GM19193 (cell line): ENCODE data around the gene NETO2.
A peak's percentile ranks its signal among the peaks of the same experiment; 100 is the strongest.

Source experiments
- POLR2A ChIP-seq: IDR thresholded peaks from 4 replicates; pipeline ENCODE4 v1.6.1; 2011; ENCODE audit not compliant: insufficient read depth, insufficient read length; ENCODE audit errors: extremely low read depth

Gene NETO2

GRCh38 chr16:47143677-47144558, at the start of gene NETO2:
NETO2 (minus strand) TSS chr16:47143945; CDS start chr16:47143612, 333 bp downstream.
- peak; percentile 76 for TF ChIP-seq POLR2A

- no peak for TF ChIP-seq POLR2A
These were observed 38.6 kb upstream of the NETO2 start for GRCh38 chr16:47182318-47182717.

GRCh38 chr16:47180073-47180472, 36.3 kb upstream of the NETO2 start:
- no peak for TF ChIP-seq POLR2A

GRCh38 chr16:47175152-47175551, 31.4 kb upstream of the NETO2 start:
- TF ChIP-seq POLR2A: no peak

GRCh38 chr16:47162670-47163420, 19.1 kb upstream of the NETO2 start:
- no peak for TF ChIP-seq POLR2A

GRCh38 chr16:47161464-47161863, 17.7 kb upstream of the NETO2 start:
- no peak for TF ChIP-seq POLR2A

- TF ChIP-seq POLR2A: no peak
These were observed 16.7 kb upstream of the NETO2 start for GRCh38 chr16:47160422-47160821.

- no peak for TF ChIP-seq POLR2A
These were observed 15.2 kb upstream of the NETO2 start for GRCh38 chr16:47158992-47159391.

GRCh38 chr16:47156680-47157215, 13.0 kb upstream of the NETO2 start:
- TF ChIP-seq POLR2A: no peak

- no peak for TF ChIP-seq POLR2A
These were observed 6.3 kb upstream of the NETO2 start for GRCh38 chr16:47150067-47150466.

- TF ChIP-seq POLR2A: no peak
These were observed 773 bp upstream of the NETO2 start for GRCh38 chr16:47144559-47144877.

- peak; percentile 24 for TF ChIP-seq POLR2A
These were observed 696 bp downstream of the NETO2 start for GRCh38 chr16:47142821-47143676.

- TF ChIP-seq POLR2A: no peak
These were observed 1.3 kb downstream of the NETO2 start for GRCh38 chr16:47142486-47142820.

- peak; percentile 70 for TF ChIP-seq POLR2A
These were observed 1.8 kb downstream of the NETO2 start for GRCh38 chr16:47141773-47142485.

- TF ChIP-seq POLR2A: no peak
These were observed 3.1 kb downstream of the NETO2 start for GRCh38 chr16:47140686-47141085.

- no peak for TF ChIP-seq POLR2A
These were observed 4.1 kb downstream of the NETO2 start for GRCh38 chr16:47139561-47140185.
